Measurements from ENCODE around the gene MACROH2A1.

- TF ChIP-seq POLR2A (IDR thresholded peaks at IDR 0.05; ENCODE audit: extremely low read depth, insufficient read length): no peak
- TF ChIP-seq, protein P1, sequence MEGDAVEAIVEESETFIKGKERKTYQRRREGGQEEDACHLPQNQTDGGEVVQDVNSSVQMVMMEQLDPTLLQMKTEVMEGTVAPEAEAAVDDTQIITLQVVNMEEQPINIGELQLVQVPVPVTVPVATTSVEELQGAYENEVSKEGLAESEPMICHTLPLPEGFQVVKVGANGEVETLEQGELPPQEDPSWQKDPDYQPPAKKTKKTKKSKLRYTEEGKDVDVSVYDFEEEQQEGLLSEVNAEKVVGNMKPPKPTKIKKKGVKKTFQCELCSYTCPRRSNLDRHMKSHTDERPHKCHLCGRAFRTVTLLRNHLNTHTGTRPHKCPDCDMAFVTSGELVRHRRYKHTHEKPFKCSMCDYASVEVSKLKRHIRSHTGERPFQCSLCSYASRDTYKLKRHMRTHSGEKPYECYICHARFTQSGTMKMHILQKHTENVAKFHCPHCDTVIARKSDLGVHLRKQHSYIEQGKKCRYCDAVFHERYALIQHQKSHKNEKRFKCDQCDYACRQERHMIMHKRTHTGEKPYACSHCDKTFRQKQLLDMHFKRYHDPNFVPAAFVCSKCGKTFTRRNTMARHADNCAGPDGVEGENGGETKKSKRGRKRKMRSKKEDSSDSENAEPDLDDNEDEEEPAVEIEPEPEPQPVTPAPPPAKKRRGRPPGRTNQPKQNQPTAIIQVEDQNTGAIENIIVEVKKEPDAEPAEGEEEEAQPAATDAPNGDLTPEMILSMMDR (IDR thresholded peaks at IDR 0.05; ENCODE audit: low read depth, low read length): no peak
These were observed 59.4 kb downstream of the MACROH2A1 start for GRCh38 chr5:135339623-135340022.

All from NB4 (cell line).